WTC11 (cell line): ENCODE measurements around the gene MITF. TPM values are rescaled to one million over a fixed set of nuclear protein-coding genes. Genes with fewer than 3 reads are reported as not detected.
"Not testable (repeated sequence)": the region's sequence is repeated elsewhere in the genome, so short reads cannot be mapped to it uniquely, and the experiment has no call there.

Experiments
- ATAC-seq: fragments of 200-7000 bp; cut with Tn5 transposase; 2 replicates; pipeline ENCODE4 v1.10.0; 2021; ENCODE audit warnings: mild to moderate bottlenecking, moderate library complexity
- CTCF ChIA-PET: fragments of 300-600 bp; sonication (Branson Sonifier 250); formaldehyde crosslinking; loops from one replicate; lab custom pipeline; 2021; ENCODE audit warnings: antibody characterized with exemption; lab: Charles Lee
- POLR2A ChIA-PET: fragments of 350-600 bp; sonication (Branson Sonifier 250); formaldehyde crosslinking; loops from one replicate; lab custom pipeline; 2021; ENCODE audit warnings: antibody characterized with exemption; lab: Charles Lee
- DNase-seq: peaks from one replicate; pipeline ENCODE4 v3.0.0; 2021; ENCODE audit warnings: low spot score
- H3K27ac Mint-ChIP-seq: 2 replicates; pipeline ENCODE4 v1.8.0; 2021; ENCODE audit warnings: mixed read lengths
- H3K27me3 Mint-ChIP-seq: 2 replicates; pipeline ENCODE4 v1.8.0; 2021; ENCODE audit warnings: low read depth, mild to moderate bottlenecking, moderate library complexity, mixed read lengths
- H3K36me3 Mint-ChIP-seq: 2 replicates; pipeline ENCODE4 v1.8.0; 2021; ENCODE audit warnings: mixed read lengths
- H3K4me1 Mint-ChIP-seq: 2 replicates; pipeline ENCODE4 v1.8.0; 2022; ENCODE audit warnings: mixed read lengths
- H3K4me3 Mint-ChIP-seq: 2 replicates; pipeline ENCODE4 v1.8.0; 2021; ENCODE audit warnings: mild to moderate bottlenecking, moderate library complexity, mixed read lengths
- H3K9me3 Mint-ChIP-seq: 2 replicates; pipeline ENCODE4 v1.8.0; 2021; ENCODE audit warnings: mixed read lengths
- ELF4 ChIP-seq: sonication (generic); formaldehyde crosslinking; IDR thresholded peaks from 2 replicates; pipeline ENCODE4 v1.8.1; 2022; ENCODE audit warnings: low read depth, mild to moderate bottlenecking, moderate library complexity, missing genetic modification reagents
- ESRRA ChIP-seq: sonication (generic); formaldehyde crosslinking; IDR thresholded peaks from 2 replicates; pipeline ENCODE4 v1.8.1; 2022; ENCODE audit warnings: mild to moderate bottlenecking, missing genetic modification reagents, borderline replicate concordance
- IRF2 ChIP-seq: sonication (generic); formaldehyde crosslinking; IDR thresholded peaks from 2 replicates; pipeline ENCODE4 v1.8.0; 2022; ENCODE audit warnings: low read depth, missing genetic modification reagents, borderline replicate concordance
- NR3C1 ChIP-seq: sonication (generic); formaldehyde crosslinking; conservative IDR thresholded peaks from 2 replicates; pipeline ENCODE4 v1.8.1; 2023; ENCODE audit warnings: low read depth, mild to moderate bottlenecking, missing genetic modification reagents
- RELA ChIP-seq: sonication (generic); formaldehyde crosslinking; IDR thresholded peaks from 2 replicates; pipeline ENCODE4 v1.8.1; 2022; ENCODE audit warnings: missing genetic modification reagents, mild to moderate bottlenecking, borderline replicate concordance
- SOX15 ChIP-seq: fragments of 250-450 bp; sonication (Bioruptor Pico); IDR thresholded peaks from 2 replicates; pipeline ENCODE4 v1.9.0; 2021; ENCODE audit warnings: mild to moderate bottlenecking
- TCF7 ChIP-seq: sonication (generic); formaldehyde crosslinking; IDR thresholded peaks from 2 replicates; pipeline ENCODE4 v1.8.0; 2022; ENCODE audit warnings: mild to moderate bottlenecking, low read depth, missing genetic modification reagents, moderate library complexity
- TEAD4 ChIP-seq: sonication (generic); formaldehyde crosslinking; IDR thresholded peaks from 2 replicates; pipeline ENCODE4 v1.8.0; 2022; ENCODE audit warnings: mild to moderate bottlenecking, missing genetic modification reagents
- ZNF121 ChIP-seq: sonication (generic); formaldehyde crosslinking; IDR thresholded peaks from 2 replicates; pipeline ENCODE4 v1.8.0; 2023; ENCODE audit warnings: missing genetic modification reagents
- ZNF317 ChIP-seq: sonication (generic); formaldehyde crosslinking; IDR thresholded peaks from 2 replicates; pipeline ENCODE4 v1.8.1; 2023; ENCODE audit warnings: low read depth, mild to moderate bottlenecking, moderate library complexity, missing genetic modification reagents, borderline replicate concordance
- ZNF396 ChIP-seq: fragments of 250-450 bp; sonication (Bioruptor Pico); IDR thresholded peaks from 2 replicates; pipeline ENCODE4 v1.8.0; 2021; ENCODE audit warnings: mild to moderate bottlenecking, moderate library complexity, borderline replicate concordance
- ZNF416 ChIP-seq: fragments of 250-450 bp; sonication (Bioruptor Pico); IDR thresholded peaks from 2 replicates; pipeline ENCODE4 v1.9.0; 2021; ENCODE audit warnings: mild to moderate bottlenecking, inconsistent platforms
- total RNA-seq: library from RNA; stranded (reverse); gene quantifications from 3 replicates; pipeline ENCODE4 v1.2.3, GENCODE V29; 2021
- TF ChIP-seq, protein P1 (sequence below): sonication (generic); formaldehyde crosslinking; IDR thresholded peaks from 2 replicates; pipeline ENCODE4 v1.8.0; 2023; ENCODE audit warnings: mild to moderate bottlenecking, missing genetic modification reagents
- TF ChIP-seq, protein P2 (sequence below): fragments of 250-450 bp; sonication (Bioruptor Pico); IDR thresholded peaks from 2 replicates; pipeline ENCODE4 v1.9.0; 2021; ENCODE audit warnings: mild to moderate bottlenecking, borderline replicate concordance
- TF ChIP-seq, protein P3 (sequence below): fragments of 250-450 bp; sonication (Bioruptor Pico); IDR thresholded peaks from 2 replicates; pipeline ENCODE4 v1.9.0; 2021; ENCODE audit warnings: mild to moderate bottlenecking
- TF ChIP-seq, protein P4 (sequence below): sonication (generic); formaldehyde crosslinking; IDR thresholded peaks from 2 replicates; pipeline ENCODE4 v1.8.1; 2023; ENCODE audit warnings: mild to moderate bottlenecking, missing genetic modification reagents, moderate library complexity

MITF gene
- total RNA-seq, 1 experiment from 2014 or later: 1.3 TPM

DNA sequence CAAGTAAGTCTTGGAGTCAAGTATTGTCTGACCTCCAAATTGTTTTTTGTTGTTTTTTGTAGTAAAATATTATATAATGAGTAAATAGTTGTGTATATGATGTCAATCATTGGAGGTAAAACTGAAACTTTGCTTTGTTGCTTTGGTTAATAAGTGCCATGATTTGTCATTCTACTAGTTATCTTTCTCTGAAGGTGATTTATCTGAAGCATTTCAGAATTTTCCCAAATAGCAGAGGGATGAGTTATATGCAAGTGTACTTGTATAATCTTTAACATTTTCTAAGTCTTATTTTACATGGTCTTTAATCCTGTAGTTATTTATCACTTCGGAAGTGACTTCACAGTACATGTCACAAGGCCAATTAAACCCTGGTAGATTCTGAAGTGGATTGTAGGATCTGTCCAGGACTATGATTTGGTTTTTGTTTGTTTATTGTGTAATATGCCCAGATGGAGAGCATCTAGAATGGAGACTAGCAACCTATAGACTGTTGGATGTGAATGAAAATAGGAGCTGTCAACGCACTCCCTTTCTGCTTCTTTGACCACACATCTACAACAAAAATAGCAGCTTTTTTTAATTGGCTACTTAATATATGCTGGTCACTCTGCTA lies 167.2 kb downstream of the MITF start:
- peaks cover 13% of the 10 kb centered on the region for H3K36me3 Mint-ChIP-seq
- H3K27me3 Mint-ChIP-seq: peaks cover 8% of the 10 kb centered on the region; the same call in 1 of the 2 replicates
- TF ChIP-seq ZNF121 (CRISPR knock-in tag): no peak
- TF ChIP-seq SOX15 (CRISPR knock-in tag): no peak
- TF ChIP-seq TEAD4 (CRISPR knock-in tag): no peak
- TF ChIP-seq, protein P1, sequence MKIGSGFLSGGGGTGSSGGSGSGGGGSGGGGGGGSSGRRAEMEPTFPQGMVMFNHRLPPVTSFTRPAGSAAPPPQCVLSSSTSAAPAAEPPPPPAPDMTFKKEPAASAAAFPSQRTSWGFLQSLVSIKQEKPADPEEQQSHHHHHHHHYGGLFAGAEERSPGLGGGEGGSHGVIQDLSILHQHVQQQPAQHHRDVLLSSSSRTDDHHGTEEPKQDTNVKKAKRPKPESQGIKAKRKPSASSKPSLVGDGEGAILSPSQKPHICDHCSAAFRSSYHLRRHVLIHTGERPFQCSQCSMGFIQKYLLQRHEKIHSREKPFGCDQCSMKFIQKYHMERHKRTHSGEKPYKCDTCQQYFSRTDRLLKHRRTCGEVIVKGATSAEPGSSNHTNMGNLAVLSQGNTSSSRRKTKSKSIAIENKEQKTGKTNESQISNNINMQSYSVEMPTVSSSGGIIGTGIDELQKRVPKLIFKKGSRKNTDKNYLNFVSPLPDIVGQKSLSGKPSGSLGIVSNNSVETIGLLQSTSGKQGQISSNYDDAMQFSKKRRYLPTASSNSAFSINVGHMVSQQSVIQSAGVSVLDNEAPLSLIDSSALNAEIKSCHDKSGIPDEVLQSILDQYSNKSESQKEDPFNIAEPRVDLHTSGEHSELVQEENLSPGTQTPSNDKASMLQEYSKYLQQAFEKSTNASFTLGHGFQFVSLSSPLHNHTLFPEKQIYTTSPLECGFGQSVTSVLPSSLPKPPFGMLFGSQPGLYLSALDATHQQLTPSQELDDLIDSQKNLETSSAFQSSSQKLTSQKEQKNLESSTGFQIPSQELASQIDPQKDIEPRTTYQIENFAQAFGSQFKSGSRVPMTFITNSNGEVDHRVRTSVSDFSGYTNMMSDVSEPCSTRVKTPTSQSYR (CRISPR knock-in tag): no peak
- no peak for TF ChIP-seq TCF7 (CRISPR knock-in tag)
- TF ChIP-seq, protein P2, sequence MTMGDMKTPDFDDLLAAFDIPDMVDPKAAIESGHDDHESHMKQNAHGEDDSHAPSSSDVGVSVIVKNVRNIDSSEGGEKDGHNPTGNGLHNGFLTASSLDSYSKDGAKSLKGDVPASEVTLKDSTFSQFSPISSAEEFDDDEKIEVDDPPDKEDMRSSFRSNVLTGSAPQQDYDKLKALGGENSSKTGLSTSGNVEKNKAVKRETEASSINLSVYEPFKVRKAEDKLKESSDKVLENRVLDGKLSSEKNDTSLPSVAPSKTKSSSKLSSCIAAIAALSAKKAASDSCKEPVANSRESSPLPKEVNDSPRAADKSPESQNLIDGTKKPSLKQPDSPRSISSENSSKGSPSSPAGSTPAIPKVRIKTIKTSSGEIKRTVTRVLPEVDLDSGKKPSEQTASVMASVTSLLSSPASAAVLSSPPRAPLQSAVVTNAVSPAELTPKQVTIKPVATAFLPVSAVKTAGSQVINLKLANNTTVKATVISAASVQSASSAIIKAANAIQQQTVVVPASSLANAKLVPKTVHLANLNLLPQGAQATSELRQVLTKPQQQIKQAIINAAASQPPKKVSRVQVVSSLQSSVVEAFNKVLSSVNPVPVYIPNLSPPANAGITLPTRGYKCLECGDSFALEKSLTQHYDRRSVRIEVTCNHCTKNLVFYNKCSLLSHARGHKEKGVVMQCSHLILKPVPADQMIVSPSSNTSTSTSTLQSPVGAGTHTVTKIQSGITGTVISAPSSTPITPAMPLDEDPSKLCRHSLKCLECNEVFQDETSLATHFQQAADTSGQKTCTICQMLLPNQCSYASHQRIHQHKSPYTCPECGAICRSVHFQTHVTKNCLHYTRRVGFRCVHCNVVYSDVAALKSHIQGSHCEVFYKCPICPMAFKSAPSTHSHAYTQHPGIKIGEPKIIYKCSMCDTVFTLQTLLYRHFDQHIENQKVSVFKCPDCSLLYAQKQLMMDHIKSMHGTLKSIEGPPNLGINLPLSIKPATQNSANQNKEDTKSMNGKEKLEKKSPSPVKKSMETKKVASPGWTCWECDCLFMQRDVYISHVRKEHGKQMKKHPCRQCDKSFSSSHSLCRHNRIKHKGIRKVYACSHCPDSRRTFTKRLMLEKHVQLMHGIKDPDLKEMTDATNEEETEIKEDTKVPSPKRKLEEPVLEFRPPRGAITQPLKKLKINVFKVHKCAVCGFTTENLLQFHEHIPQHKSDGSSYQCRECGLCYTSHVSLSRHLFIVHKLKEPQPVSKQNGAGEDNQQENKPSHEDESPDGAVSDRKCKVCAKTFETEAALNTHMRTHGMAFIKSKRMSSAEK (CRISPR knock-in tag): no peak
- TF ChIP-seq RELA (CRISPR knock-in tag): no peak
- TF ChIP-seq, protein P3, sequence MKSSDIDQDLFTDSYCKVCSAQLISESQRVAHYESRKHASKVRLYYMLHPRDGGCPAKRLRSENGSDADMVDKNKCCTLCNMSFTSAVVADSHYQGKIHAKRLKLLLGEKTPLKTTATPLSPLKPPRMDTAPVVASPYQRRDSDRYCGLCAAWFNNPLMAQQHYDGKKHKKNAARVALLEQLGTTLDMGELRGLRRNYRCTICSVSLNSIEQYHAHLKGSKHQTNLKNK (CRISPR knock-in tag): no peak
- no peak for TF ChIP-seq ELF4
- TF ChIP-seq ZNF416: no peak
- TF ChIP-seq, all 79 proteins: peak for 0
- no peak for DNase-seq
- Mint-ChIP-seq H3K4me3 (no peak overlapping the region), H3K9me3 (peaks cover 24% of the 10 kb centered on the region), H3K27ac (no peak overlapping the region), H3K4me1 (no peaks in the 10 kb centered on the region)
- no peak for ATAC-seq
- ChIA-PET POLR2A (no interaction called here), CTCF (no interaction called here)

DNA sequence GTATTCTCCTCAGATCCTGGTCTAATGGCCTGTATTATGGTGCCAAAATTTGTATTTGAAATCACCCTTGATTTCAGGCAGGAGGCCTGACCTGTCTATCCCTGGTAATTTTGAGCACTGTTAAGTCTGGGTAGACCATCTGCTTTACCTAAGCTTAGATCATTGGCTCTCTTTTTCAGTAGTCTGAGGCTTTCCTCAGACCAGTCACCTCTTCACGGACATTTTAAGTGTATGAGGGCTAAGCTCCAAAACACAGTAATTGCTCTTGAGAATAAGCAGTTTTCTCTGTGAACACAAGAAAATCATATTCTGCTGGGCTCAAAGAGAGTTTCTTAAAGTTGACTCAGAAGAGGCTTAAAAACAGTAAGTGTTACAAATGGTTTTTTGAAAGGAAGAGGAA lies 168.3 kb downstream of the MITF start:
- TF ChIP-seq, protein P4, sequence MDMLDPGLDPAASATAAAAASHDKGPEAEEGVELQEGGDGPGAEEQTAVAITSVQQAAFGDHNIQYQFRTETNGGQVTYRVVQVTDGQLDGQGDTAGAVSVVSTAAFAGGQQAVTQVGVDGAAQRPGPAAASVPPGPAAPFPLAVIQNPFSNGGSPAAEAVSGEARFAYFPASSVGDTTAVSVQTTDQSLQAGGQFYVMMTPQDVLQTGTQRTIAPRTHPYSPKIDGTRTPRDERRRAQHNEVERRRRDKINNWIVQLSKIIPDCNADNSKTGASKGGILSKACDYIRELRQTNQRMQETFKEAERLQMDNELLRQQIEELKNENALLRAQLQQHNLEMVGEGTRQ (CRISPR knock-in tag): no peak
- TF ChIP-seq NR3C1 (no peak), IRF2 (CRISPR knock-in tag) (no peak), ZNF317 (CRISPR knock-in tag) (no peak), ZNF396 (CRISPR knock-in tag) (no peak), ESRRA (CRISPR knock-in tag) (no peak)
- TF ChIP-seq, protein P3 (CRISPR knock-in tag): no peak
- Mint-ChIP-seq H3K4me1 (no peaks in the 10 kb centered on the region), H3K4me3 (no peak overlapping the region), H3K27ac (no peak overlapping the region), H3K27me3 (peaks cover 8% of the 10 kb centered on the region; the same call in 1 of the 2 replicates), H3K9me3 (peaks cover 30% of the 10 kb centered on the region), H3K36me3 (peaks cover 13% of the 10 kb centered on the region)
- ATAC-seq: no peak
- ChIA-PET POLR2A (no interaction called here), CTCF (no interaction called here)
- no peak for DNase-seq

DNA sequence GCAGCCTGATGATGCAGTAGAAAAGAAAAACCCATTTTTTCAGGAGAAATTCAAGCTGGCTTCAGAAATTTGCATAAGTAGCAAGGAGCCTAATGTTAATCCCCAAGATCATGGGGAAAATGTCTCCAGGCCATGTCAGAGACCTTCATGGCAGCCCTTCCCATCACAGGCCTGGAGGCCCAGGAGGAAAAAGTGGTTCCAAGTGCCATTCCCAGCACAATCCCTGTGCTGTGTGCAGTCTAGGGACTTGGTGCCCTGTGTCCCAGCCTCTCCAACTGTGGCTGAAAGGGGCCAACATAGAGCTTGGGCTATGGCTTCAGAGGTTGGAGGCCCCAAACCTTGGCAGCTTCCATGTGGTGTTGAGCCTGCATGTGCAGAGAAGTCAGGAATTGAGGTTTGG lies 170.6 kb downstream of the MITF start:
- H3K4me1 Mint-ChIP-seq, H3K27ac Mint-ChIP-seq, POLR2A ChIA-PET, H3K27me3 Mint-ChIP-seq, H3K4me3 Mint-ChIP-seq, ATAC-seq, CTCF ChIA-PET, DNase-seq: not testable (repeated sequence)
- Mint-ChIP-seq H3K36me3 (peaks cover 13% of the 10 kb centered on the region), H3K9me3 (peaks cover 30% of the 10 kb centered on the region)
